GM12878 (cell line): Measurements from ENCODE around the gene HOXB3.

ENCODE experiments used
- BHLHE40 ChIP-seq, 2 experiments: fragments of 450-650 bp in 1 of 2; IDR thresholded peaks; 2 replicates each; pipeline ENCODE4 v1.6.1; 2011 to 2017; ENCODE audit warnings: low read depth in 2 of 2, borderline replicate concordance in 1 of 2, improper control_type of control experiment in 1 of 2, low read length in 1 of 2, mild to moderate bottlenecking in 1 of 2
- EZH2 ChIP-seq: IDR thresholded peaks from 2 replicates; pipeline ENCODE4 v1.6.1; 2012; ENCODE audit warnings: low read depth, mild to moderate bottlenecking, control low read depth, inconsistent platforms, low read length, borderline replicate concordance; ENCODE audit not compliant: control insufficient read depth
- SREBF2 ChIP-seq: IDR thresholded peaks from 2 replicates; pipeline ENCODE4 v1.6.1; 2012; ENCODE audit warnings: mild to moderate bottlenecking, low read length
- TF ChIP-seq, protein P1 (sequence below): IDR thresholded peaks from 2 replicates; pipeline ENCODE4 v1.6.1; 2011; ENCODE audit warnings: borderline replicate concordance, low read depth, mild to moderate bottlenecking, moderate library complexity, mixed read lengths, low read length; ENCODE audit not compliant: insufficient read depth; ENCODE audit errors: extremely low read length
- TF ChIP-seq, protein P2 (sequence below): fragments of 450-650 bp; formaldehyde crosslinking; IDR thresholded peaks from 2 replicates; pipeline ENCODE4 v1.5.0; 2022; ENCODE audit warnings: mild to moderate bottlenecking, missing genetic modification characterization

DNA sequence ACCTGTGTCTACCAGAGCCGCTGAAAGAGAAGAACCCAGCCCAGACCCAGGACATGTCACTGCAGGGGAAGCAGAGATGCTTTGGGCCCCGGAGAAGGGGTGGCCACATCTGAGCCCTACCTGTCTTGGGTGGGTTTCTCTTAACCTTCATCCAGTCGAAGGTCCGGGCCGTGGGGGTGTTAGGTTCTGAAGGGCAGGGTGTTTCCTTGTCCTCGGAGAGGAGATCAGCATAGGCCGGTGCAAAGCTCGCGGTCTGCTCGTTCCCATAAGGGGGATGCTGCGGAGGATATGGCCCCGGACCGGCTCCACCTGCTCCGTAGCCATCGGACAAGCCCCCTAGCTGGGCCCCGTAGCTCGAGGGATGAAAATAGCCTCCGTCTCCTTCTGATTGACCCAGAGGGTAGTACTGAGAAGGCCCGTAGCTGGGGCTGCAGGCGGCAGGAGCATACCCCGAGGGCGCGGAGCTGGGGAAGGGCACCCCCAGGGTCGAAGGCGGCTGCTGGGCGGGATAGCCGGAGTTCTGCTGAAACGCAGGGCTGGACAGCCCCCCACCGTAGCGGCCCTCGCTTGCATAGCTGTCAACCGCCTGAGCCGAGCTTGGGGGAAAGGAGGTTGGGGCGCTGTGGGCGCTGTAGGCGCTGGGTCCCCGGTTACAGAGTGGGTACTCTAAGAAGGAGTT, 59.7 kb downstream of the HOXB3 start:
- TF ChIP-seq EZH2 (no peak), SREBF2 (no peak), BHLHE40 (IDR thresholded peaks at IDR 0.05; ENCODE audit: borderline replicate concordance in 1 of 2, low read depth in 2 of 2, low read length in 1 of 2) (no peak)
- TF ChIP-seq, protein P1, sequence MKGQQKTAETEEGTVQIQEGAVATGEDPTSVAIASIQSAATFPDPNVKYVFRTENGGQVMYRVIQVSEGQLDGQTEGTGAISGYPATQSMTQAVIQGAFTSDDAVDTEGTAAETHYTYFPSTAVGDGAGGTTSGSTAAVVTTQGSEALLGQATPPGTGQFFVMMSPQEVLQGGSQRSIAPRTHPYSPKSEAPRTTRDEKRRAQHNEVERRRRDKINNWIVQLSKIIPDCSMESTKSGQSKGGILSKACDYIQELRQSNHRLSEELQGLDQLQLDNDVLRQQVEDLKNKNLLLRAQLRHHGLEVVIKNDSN, result no peak
- TF ChIP-seq, protein P2, sequence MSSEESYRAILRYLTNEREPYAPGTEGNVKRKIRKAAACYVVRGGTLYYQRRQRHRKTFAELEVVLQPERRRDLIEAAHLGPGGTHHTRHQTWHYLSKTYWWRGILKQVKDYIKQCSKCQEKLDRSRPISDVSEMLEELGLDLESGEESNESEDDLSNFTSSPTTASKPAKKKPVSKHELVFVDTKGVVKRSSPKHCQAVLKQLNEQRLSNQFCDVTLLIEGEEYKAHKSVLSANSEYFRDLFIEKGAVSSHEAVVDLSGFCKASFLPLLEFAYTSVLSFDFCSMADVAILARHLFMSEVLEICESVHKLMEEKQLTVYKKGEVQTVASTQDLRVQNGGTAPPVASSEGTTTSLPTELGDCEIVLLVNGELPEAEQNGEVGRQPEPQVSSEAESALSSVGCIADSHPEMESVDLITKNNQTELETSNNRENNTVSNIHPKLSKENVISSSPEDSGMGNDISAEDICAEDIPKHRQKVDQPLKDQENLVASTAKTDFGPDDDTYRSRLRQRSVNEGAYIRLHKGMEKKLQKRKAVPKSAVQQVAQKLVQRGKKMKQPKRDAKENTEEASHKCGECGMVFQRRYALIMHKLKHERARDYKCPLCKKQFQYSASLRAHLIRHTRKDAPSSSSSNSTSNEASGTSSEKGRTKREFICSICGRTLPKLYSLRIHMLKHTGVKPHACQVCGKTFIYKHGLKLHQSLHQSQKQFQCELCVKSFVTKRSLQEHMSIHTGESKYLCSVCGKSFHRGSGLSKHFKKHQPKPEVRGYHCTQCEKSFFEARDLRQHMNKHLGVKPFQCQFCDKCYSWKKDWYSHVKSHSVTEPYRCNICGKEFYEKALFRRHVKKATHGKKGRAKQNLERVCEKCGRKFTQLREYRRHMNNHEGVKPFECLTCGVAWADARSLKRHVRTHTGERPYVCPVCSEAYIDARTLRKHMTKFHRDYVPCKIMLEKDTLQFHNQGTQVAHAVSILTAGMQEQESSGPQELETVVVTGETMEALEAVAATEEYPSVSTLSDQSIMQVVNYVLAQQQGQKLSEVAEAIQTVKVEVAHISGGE, result no peak
